GM23338 (cell line): ENCODE data around the gene PRAC2. TPM values are rescaled to one million over a fixed set of nuclear protein-coding genes. Genes with fewer than 3 reads are reported as not detected.

Experiments
- ATAC-seq: fragments of 200-7000 bp; cut with Tn5 transposase; 3 replicates; pipeline ENCODE4 v1.9.1; 2020
- DNase-seq: peaks from one replicate; pipeline ENCODE4 v3.0.0-alpha.2; 2015; ENCODE audit warnings: low spot score
- H2AFZ ChIP-seq: fragments of 200-600 bp; sonication (generic); 2 replicates; pipeline ENCODE4 v1.8.0; 2016; ENCODE audit warnings: antibody characterized with exemption, mild to moderate bottlenecking, moderate library complexity
- H3F3A ChIP-seq: fragments of 200-600 bp; sonication (generic); replicated peaks from 2 replicates; pipeline ENCODE4 v1.8.0; 2017; ENCODE audit warnings: antibody characterized with exemption, mixed run types, low read depth
- H3K27ac ChIP-seq: fragments of 200-600 bp; sonication (generic); 2 replicates; pipeline ENCODE4 v1.6.1; 2016; ENCODE audit warnings: low read depth
- H3K27me3 ChIP-seq: fragments of 200-600 bp; sonication (generic); 2 replicates; pipeline ENCODE4 v1.8.0; 2016; ENCODE audit warnings: mild to moderate bottlenecking, mixed run types, moderate library complexity; ENCODE audit not compliant: insufficient read depth
- H3K36me3 ChIP-seq: fragments of 200-600 bp; sonication (generic); 2 replicates; pipeline ENCODE4 v1.8.0; 2016; ENCODE audit warnings: mild to moderate bottlenecking; ENCODE audit not compliant: insufficient read depth
- H3K4me1 ChIP-seq: fragments of 200-600 bp; sonication (generic); 2 replicates; pipeline ENCODE4 v1.8.0; 2016; ENCODE audit warnings: mild to moderate bottlenecking, moderate library complexity; ENCODE audit not compliant: insufficient read depth
- H3K4me2 ChIP-seq: fragments of 200-600 bp; sonication (generic); 2 replicates; pipeline ENCODE4 v1.7.1; 2017; ENCODE audit warnings: mixed run types
- H3K4me3 ChIP-seq: fragments of 200-600 bp; sonication (generic); 2 replicates; pipeline ENCODE4 v1.6.1; 2016; ENCODE audit warnings: mixed run types
- H3K79me2 ChIP-seq: fragments of 200-600 bp; sonication (generic); replicated peaks from 2 replicates; pipeline ENCODE4 v1.8.0; 2017; ENCODE audit warnings: mild to moderate bottlenecking; ENCODE audit not compliant: insufficient read depth
- H3K9me2 ChIP-seq: fragments of 200-600 bp; sonication (generic); 2 replicates; pipeline ENCODE4 v1.8.0; 2017; ENCODE audit not compliant: insufficient read depth
- H4K20me1 ChIP-seq: fragments of 200-600 bp; sonication (generic); replicated peaks from 2 replicates; pipeline ENCODE4 v1.8.0; 2017; ENCODE audit warnings: mild to moderate bottlenecking; ENCODE audit not compliant: insufficient read depth
- H3K27ac Mint-ChIP-seq: 2 replicates; pipeline ENCODE4 v1.8.0; 2020; ENCODE audit warnings: inconsistent platforms, mild to moderate bottlenecking, moderate library complexity, mixed read lengths
- H3K27me3 Mint-ChIP-seq: 3 replicates; pipeline ENCODE4 v1.8.0; 2022; ENCODE audit warnings: low read depth, mild to moderate bottlenecking, moderate library complexity, mixed read lengths, inconsistent platforms; ENCODE audit not compliant: insufficient read depth, poor library complexity
- H3K36me3 Mint-ChIP-seq: 3 replicates; pipeline ENCODE4 v1.8.0; 2021; ENCODE audit warnings: low read depth, mild to moderate bottlenecking, inconsistent platforms, moderate library complexity, mixed read lengths
- H3K4me1 Mint-ChIP-seq: 3 replicates; pipeline ENCODE4 v1.8.0; 2020; ENCODE audit warnings: mild to moderate bottlenecking, inconsistent platforms, mixed read lengths
- H3K4me3 Mint-ChIP-seq: 3 replicates; pipeline ENCODE4 v1.8.0; 2021; ENCODE audit warnings: moderate library complexity, mild to moderate bottlenecking, inconsistent platforms, mixed read lengths
- H3K9me3 Mint-ChIP-seq: 3 replicates; pipeline ENCODE4 v1.8.0; 2020; ENCODE audit warnings: moderate library complexity, mild to moderate bottlenecking, inconsistent platforms, mixed read lengths
- CREB1 ChIP-seq: fragments of 250-450 bp; sonication (Bioruptor Pico); IDR thresholded peaks from 2 replicates; pipeline ENCODE4 v1.5.0; 2020; ENCODE audit warnings: low read depth, mild to moderate bottlenecking, moderate library complexity
- ETS1 ChIP-seq: IDR thresholded peaks from 2 replicates; pipeline ENCODE4 v1.6.1; 2016; ENCODE audit warnings: antibody characterized with exemption
- EZH2 ChIP-seq: fragments of 200-600 bp; sonication (generic); IDR thresholded peaks from one replicate; pipeline ENCODE4 v1.8.0; 2017; ENCODE audit warnings: antibody characterized with exemption, mild to moderate bottlenecking, low read depth; ENCODE audit not compliant: unreplicated experiment
- EZH2phosphoT487 ChIP-seq: fragments of 200-600 bp; sonication (generic); IDR thresholded peaks from one replicate; pipeline ENCODE4 v1.8.1; 2018; ENCODE audit warnings: antibody characterized with exemption; ENCODE audit not compliant: unreplicated experiment
- STAT1 ChIP-seq: IDR thresholded peaks from one replicate; pipeline ENCODE4 v1.6.1; 2016; ENCODE audit warnings: antibody characterized with exemption; ENCODE audit not compliant: unreplicated experiment
- ZNF114 ChIP-seq: fragments of 250-450 bp; sonication (Bioruptor Pico); IDR thresholded peaks from 2 replicates; pipeline ENCODE4 v1.5.0; 2020; ENCODE audit warnings: mild to moderate bottlenecking, moderate library complexity
- polyA plus RNA-seq: library from polyadenylated mRNA; unstranded; fragments of >200 nt; fragmentation: Nextera tagmentation; extraction: Ambion mirVana; gene quantifications from 2 replicates; pipeline ENCODE4 v1.2.1, GENCODE V29; 2016
- total RNA-seq: library from RNA; depleted of rRNA; stranded (reverse); fragments of >200 nt; shearing (Covaris generic); gene quantifications from 2 replicates; pipeline ENCODE4 v1.2.3, GENCODE V29; 2014
- TF ChIP-seq, protein P1 (sequence below): fragments of 250-450 bp; sonication (Bioruptor Pico); IDR thresholded peaks from 2 replicates; pipeline ENCODE4 v1.5.0; 2020; ENCODE audit warnings: mild to moderate bottlenecking, moderate library complexity

The PRAC2 gene
- total and polyA plus RNA-seq, 2 experiments from 2014 or later, result not detected

GRCh38 chr17:48725288-48726064 is 2.5 kb downstream of the PRAC2 start:
- H3K27ac ChIP-seq, result no peak overlapping the region

DNA sequence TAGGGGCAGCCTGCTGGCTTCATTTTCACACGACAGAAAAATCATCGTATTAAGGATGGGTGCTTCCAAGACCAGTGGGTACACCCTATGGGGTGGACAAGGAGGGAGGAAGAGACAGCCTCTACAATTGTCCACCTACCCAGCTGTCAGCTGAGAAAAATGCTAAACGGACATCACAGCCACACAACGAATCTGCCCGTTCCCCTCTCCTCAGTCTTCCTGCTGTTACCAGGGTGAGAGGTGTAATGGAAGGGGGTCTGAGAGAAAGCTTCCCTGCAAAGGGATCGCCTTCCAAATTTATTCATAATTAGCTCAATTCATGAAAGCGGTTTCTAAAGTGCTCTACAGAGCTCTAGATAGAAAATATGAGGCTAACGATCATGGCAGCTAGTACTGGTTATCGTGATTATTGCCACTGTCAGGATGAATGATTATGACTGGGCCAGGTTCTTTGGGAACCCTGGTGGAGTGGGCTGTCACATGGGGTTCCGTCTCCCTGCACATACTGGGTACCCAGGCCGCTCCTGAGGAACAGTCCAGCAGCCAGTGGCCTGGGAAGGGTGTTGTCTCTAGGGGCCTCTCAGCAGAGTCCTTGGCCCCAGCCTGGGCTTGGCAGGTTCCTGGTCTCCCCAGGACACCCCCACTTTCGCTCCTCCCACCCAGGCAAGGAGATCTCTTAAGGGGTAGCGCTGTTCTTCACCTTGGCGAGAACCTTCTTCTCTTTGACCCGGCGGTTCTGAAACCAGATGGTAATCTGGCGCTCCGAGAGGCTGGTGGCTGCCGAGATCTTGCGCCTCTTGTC is 3.3 kb downstream of the PRAC2 start:
- peaks cover 33% of the 10 kb centered on the region for H3F3A ChIP-seq
- peaks cover 100% of the 10 kb centered on the region for H3K27me3 ChIP-seq
- peaks cover 52% of the 10 kb centered on the region for H4K20me1 ChIP-seq
- TF ChIP-seq EZH2, result peak; percentile 20
- TF ChIP-seq, protein P1, sequence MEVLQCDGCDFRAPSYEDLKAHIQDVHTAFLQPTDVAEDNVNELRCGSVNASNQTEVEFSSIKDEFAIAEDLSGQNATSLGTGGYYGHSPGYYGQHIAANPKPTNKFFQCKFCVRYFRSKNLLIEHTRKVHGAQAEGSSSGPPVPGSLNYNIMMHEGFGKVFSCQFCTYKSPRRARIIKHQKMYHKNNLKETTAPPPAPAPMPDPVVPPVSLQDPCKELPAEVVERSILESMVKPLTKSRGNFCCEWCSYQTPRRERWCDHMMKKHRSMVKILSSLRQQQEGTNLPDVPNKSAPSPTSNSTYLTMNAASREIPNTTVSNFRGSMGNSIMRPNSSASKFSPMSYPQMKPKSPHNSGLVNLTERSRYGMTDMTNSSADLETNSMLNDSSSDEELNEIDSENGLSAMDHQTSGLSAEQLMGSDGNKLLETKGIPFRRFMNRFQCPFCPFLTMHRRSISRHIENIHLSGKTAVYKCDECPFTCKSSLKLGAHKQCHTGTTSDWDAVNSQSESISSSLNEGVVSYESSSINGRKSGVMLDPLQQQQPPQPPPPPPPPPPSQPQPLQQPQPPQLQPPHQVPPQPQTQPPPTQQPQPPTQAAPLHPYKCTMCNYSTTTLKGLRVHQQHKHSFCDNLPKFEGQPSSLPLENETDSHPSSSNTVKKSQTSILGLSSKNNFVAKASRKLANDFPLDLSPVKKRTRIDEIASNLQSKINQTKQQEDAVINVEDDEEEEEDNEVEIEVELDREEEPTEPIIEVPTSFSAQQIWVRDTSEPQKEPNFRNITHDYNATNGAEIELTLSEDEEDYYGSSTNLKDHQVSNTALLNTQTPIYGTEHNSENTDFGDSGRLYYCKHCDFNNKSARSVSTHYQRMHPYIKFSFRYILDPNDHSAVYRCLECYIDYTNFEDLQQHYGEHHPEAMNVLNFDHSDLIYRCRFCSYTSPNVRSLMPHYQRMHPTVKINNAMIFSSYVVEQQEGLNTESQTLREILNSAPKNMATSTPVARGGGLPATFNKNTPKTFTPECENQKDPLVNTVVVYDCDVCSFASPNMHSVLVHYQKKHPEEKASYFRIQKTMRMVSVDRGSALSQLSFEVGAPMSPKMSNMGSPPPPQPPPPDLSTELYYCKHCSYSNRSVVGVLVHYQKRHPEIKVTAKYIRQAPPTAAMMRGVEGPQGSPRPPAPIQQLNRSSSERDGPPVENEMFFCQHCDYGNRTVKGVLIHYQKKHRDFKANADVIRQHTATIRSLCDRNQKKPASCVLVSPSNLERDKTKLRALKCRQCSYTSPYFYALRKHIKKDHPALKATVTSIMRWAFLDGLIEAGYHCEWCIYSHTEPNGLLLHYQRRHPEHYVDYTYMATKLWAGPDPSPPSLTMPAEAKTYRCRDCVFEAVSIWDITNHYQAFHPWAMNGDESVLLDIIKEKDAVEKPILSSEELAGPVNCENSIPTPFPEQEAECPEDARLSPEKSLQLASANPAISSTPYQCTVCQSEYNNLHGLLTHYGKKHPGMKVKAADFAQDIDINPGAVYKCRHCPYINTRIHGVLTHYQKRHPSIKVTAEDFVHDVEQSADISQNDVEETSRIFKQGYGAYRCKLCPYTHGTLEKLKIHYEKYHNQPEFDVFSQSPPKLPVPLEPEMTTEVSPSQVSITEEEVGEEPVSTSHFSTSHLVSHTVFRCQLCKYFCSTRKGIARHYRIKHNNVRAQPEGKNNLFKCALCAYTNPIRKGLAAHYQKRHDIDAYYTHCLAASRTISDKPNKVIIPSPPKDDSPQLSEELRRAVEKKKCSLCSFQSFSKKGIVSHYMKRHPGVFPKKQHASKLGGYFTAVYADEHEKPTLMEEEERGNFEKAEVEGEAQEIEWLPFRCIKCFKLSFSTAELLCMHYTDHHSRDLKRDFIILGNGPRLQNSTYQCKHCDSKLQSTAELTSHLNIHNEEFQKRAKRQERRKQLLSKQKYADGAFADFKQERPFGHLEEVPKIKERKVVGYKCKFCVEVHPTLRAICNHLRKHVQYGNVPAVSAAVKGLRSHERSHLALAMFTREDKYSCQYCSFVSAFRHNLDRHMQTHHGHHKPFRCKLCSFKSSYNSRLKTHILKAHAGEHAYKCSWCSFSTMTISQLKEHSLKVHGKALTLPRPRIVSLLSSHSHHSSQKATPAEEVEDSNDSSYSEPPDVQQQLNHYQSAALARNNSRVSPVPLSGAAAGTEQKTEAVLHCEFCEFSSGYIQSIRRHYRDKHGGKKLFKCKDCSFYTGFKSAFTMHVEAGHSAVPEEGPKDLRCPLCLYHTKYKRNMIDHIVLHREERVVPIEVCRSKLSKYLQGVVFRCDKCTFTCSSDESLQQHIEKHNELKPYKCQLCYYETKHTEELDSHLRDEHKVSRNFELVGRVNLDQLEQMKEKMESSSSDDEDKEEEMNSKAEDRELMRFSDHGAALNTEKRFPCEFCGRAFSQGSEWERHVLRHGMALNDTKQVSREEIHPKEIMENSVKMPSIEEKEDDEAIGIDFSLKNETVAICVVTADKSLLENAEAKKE (CRISPR knock-in tag), result no peak
- H3K4me1 ChIP-seq, result peaks cover 24% of the 10 kb centered on the region; the same call in 1 of the 2 replicates
- no peak overlapping the region for H2AFZ ChIP-seq
- H3K27me3 Mint-ChIP-seq, result peaks cover 100% of the 10 kb centered on the region
- peaks cover 3% of the 10 kb centered on the region; the same call in 1 of the 3 replicates for H3K36me3 Mint-ChIP-seq
- H3K4me3 Mint-ChIP-seq, result no peak overlapping the region
- DNase-seq, result no peak
- no peak for ATAC-seq
- H3K9me3 Mint-ChIP-seq, result no peaks in the 10 kb centered on the region
- peaks cover 24% of the 10 kb centered on the region for H3K4me1 Mint-ChIP-seq
- H3K79me2 ChIP-seq, result no peaks in the 10 kb centered on the region
- no peaks in the 10 kb centered on the region for H3K9me2 ChIP-seq
- no peaks in the 10 kb centered on the region for H3K36me3 ChIP-seq
- no peak overlapping the region for H3K27ac Mint-ChIP-seq
- no peak overlapping the region for H3K27ac ChIP-seq
- H3K4me2 ChIP-seq, result no peak overlapping the region
- no peak overlapping the region for H3K4me3 ChIP-seq

More at GRCh38 chr17:48725288-48726064, 2.5 kb downstream of the PRAC2 start:
- Mint-ChIP-seq H3K27ac (no peak overlapping the region), H3K4me3 (no peak overlapping the region), H3K27me3 (peaks cover 100% of the 10 kb centered on the region), H3K4me1 (peaks cover 28% of the 10 kb centered on the region), H3K9me3 (no peaks in the 10 kb centered on the region), H3K36me3 (peaks cover 3% of the 10 kb centered on the region; the same call in 1 of the 3 replicates)
- no peaks in the 10 kb centered on the region for H3K79me2 ChIP-seq
- DNase-seq (no peak), ATAC-seq (no peak)
- TF ChIP-seq ETS1, result no peak
- TF ChIP-seq CREB1 (CRISPR knock-in tag), result no peak
- TF ChIP-seq STAT1, result no peak
- no peak for TF ChIP-seq ZNF114
- TF ChIP-seq EZH2, result peak; percentile 85
- TF ChIP-seq EZH2phosphoT487, result no peak
- H3K27me3 ChIP-seq, result peaks cover 100% of the 10 kb centered on the region
- peaks cover 31% of the 10 kb centered on the region for H3K4me1 ChIP-seq
- no peaks in the 10 kb centered on the region for H3K36me3 ChIP-seq
- H3K4me2 ChIP-seq, result peak overlapping the region; percentile 49
- no peaks in the 10 kb centered on the region for H3K9me2 ChIP-seq
- no peak overlapping the region for H3K4me3 ChIP-seq
- peaks cover 52% of the 10 kb centered on the region for H4K20me1 ChIP-seq
- H3F3A ChIP-seq, result peaks cover 39% of the 10 kb centered on the region
- H2AFZ ChIP-seq, result no peak overlapping the region
